Colonic mucosa (tissue), 4 donors: ENCODE measurements around the gene ADNP. TPM values are rescaled to one million over a fixed set of nuclear protein-coding genes. Genes with fewer than 3 reads are reported as not detected.
A peak's percentile ranks its signal among the peaks of the same experiment; 100 is the strongest.

ENCODE experiments used
- DNase-seq: peaks from one replicate; pipeline ENCODE4 v3.0.0-alpha.2; 2020
- H3K27ac ChIP-seq: fragments of 200-600 bp; one replicate; pipeline ENCODE4 v1.8.0; 2021
- H3K27me3 ChIP-seq: fragments of 200-600 bp; one replicate; pipeline ENCODE4 v1.8.0; 2021
- H3K36me3 ChIP-seq: fragments of 200-600 bp; one replicate; pipeline ENCODE4 v1.8.0; 2021
- H3K4me1 ChIP-seq: fragments of 200-600 bp; one replicate; pipeline ENCODE4 v1.8.0; 2021; ENCODE audit warnings: mild to moderate bottlenecking
- H3K4me3 ChIP-seq: fragments of 200-600 bp; one replicate; pipeline ENCODE4 v1.8.0; 2021
- H3K9ac ChIP-seq, 2 donors: one replicate each; pipeline ENCODE4 v1.7.0; 2013; ENCODE audit warnings: control low read depth in 2 of 2, low read depth in 2 of 2, low read length in 2 of 2
- H3K9me3 ChIP-seq: fragments of 200-600 bp; one replicate; pipeline ENCODE4 v1.8.0; 2021
- CTCF ChIP-seq: fragments of 200-600 bp; IDR thresholded peaks from one replicate; pipeline ENCODE4 v1.8.0; 2022; ENCODE audit warnings: antibody characterized with exemption, mild to moderate bottlenecking
- intact Hi-C: fragments of 100-400 bp; cut with DNase I; formaldehyde crosslinking; loops from one replicate; pipeline ENCODE4 v1.14.1; 2022
- total RNA-seq, 2 donors: library from RNA; stranded (reverse); fragmentation: NEBNext Ultra II Directional in 1 of 2; extraction: Animal tissue kit (Norgen Biotek cat#: 25700) in 1 of 2; gene quantifications; one replicate each; pipeline ENCODE4 v1.2.1, GENCODE V29; 2021
- donor health status: healthy.
- donor health status: DM: no; HTN: no; CAD: no.
- donor health status: DM: no; HTN: no; CAD: no.

The ADNP gene
- total RNA-seq, 2 donors from 2014 or later: 46.8 to 54.0 TPM

GRCh38 chr20:50969912-50970311, 38.7 kb upstream of the ADNP start:
- intact Hi-C loops: no loop called here
- no peak overlapping the region for H3K27ac ChIP-seq
- H3K4me1 ChIP-seq: no peaks in the 10 kb centered on the region
- H3K9me3 ChIP-seq: no peaks in the 10 kb centered on the region
- TF ChIP-seq CTCF: no peak
- H3K27me3 ChIP-seq: no peaks in the 10 kb centered on the region
- no peak for DNase-seq
- H3K36me3 ChIP-seq: no peaks in the 10 kb centered on the region
- H3K4me3 ChIP-seq: no peak overlapping the region
- no peak overlapping the region for H3K9ac ChIP-seq

- no peak for DNase-seq
- H3K36me3 ChIP-seq: no peaks in the 10 kb centered on the region
- no peak for TF ChIP-seq CTCF
- no peak overlapping the region for H3K9ac ChIP-seq
- H3K27me3 ChIP-seq: no peaks in the 10 kb centered on the region
- H3K4me3 ChIP-seq: no peak overlapping the region
- H3K9me3 ChIP-seq: no peaks in the 10 kb centered on the region
- no peak overlapping the region for H3K27ac ChIP-seq
- intact Hi-C loops: no loop called here
- no peaks in the 10 kb centered on the region for H3K4me1 ChIP-seq
These were observed 38.2 kb upstream of the ADNP start for GRCh38 chr20:50969435-50969834.

GRCh38 chr20:50968289-50968688, 37.1 kb upstream of the ADNP start:
- H3K4me1 ChIP-seq: no peaks in the 10 kb centered on the region
- no peak overlapping the region for H3K9ac ChIP-seq
- no peaks in the 10 kb centered on the region for H3K9me3 ChIP-seq
- no peaks in the 10 kb centered on the region for H3K27me3 ChIP-seq
- no peak for DNase-seq
- intact Hi-C loops: no loop called here
- H3K36me3 ChIP-seq: no peaks in the 10 kb centered on the region
- no peak overlapping the region for H3K27ac ChIP-seq
- TF ChIP-seq CTCF: no peak
- H3K4me3 ChIP-seq: no peak overlapping the region

GRCh38 chr20:50967586-50967985, 36.3 kb upstream of the ADNP start:
- Histone ChIP-seq H3K9ac (no peak overlapping the region), H3K4me1 (no peaks in the 10 kb centered on the region), H3K9me3 (no peaks in the 10 kb centered on the region), H3K27me3 (no peaks in the 10 kb centered on the region), H3K27ac (no peak overlapping the region), H3K4me3 (no peak overlapping the region), H3K36me3 (no peaks in the 10 kb centered on the region)
- DNase-seq: no peak
- TF ChIP-seq CTCF: no peak
- intact Hi-C loops: no loop called here

- no peak for TF ChIP-seq CTCF
- H3K4me3 ChIP-seq: peak overlapping the region; percentile 97
- no peaks in the 10 kb centered on the region for H3K9me3 ChIP-seq
- no peak for DNase-seq
- peaks cover 15% of the 10 kb centered on the region for H3K4me1 ChIP-seq
- H3K27me3 ChIP-seq: no peaks in the 10 kb centered on the region
- intact Hi-C loops: no loop called here
- no peaks in the 10 kb centered on the region for H3K36me3 ChIP-seq
- no peak overlapping the region for H3K27ac ChIP-seq
- peak overlapping the region in 1 of 2 donors; percentile 88 for H3K9ac ChIP-seq
These were observed 28.4 kb upstream of the ADNP start for GRCh38 chr20:50959543-50960126.
